Measurements from ENCODE around the gene RFC2.
A peak's percentile ranks its signal among the peaks of the same experiment; 100 is the strongest.
"Not testable (repeated sequence)": the region's sequence is repeated elsewhere in the genome, so short reads cannot be mapped to it uniquely, and the experiment has no call there.

RFC2 gene

GRCh38 chr7:74256491-74257408 lies 2.6 kb upstream of the RFC2 start:
- Histone ChIP-seq H3K9me3 (ENCODE audit: control insufficient read depth, low read length) (no peaks in the 10 kb centered on the region), H3K4me3 (ENCODE audit: low read length) (peak overlapping the region; percentile 52), H3K9ac (ENCODE audit: low read length) (peak overlapping the region; percentile 60), H3K4me1 (ENCODE audit: control insufficient read depth, insufficient read depth, low read length) (peaks cover 29% of the 10 kb centered on the region), H3K36me3 (ENCODE audit: control insufficient read depth, insufficient read depth, low read length, severe bottlenecking) (no peaks in the 10 kb centered on the region), H3K27me3 (replicated peaks; ENCODE audit: control insufficient read depth, insufficient read depth, low read length) (no peaks in the 10 kb centered on the region)
- DNase-seq (ENCODE audit: low read depth): peak; percentile 93

GRCh38 chr7:74255461-74255860 lies 1.3 kb upstream of the RFC2 start:
- Histone ChIP-seq H3K4me1 (ENCODE audit: control insufficient read depth, insufficient read depth, low read length) (peaks cover 29% of the 10 kb centered on the region), H3K4me3 (ENCODE audit: low read length) (peak overlapping the region; percentile 98)
- not testable (repeated sequence) for H3K9me3 ChIP-seq (ENCODE audit: control insufficient read depth, low read length); H3K36me3 ChIP-seq (ENCODE audit: control insufficient read depth, insufficient read depth, low read length, severe bottlenecking); H3K9ac ChIP-seq (ENCODE audit: low read length); DNase-seq (ENCODE audit: low read depth); H3K27me3 ChIP-seq (replicated peaks; ENCODE audit: control insufficient read depth, insufficient read depth, low read length)

- peaks cover 29% of the 10 kb centered on the region for H3K4me1 ChIP-seq (ENCODE audit: control insufficient read depth, insufficient read depth, low read length)
- peak overlapping the region; percentile 98 for H3K4me3 ChIP-seq (ENCODE audit: low read length)
- no peaks in the 10 kb centered on the region for H3K9me3 ChIP-seq (ENCODE audit: control insufficient read depth, low read length)
- peak overlapping the region; percentile 96 for H3K9ac ChIP-seq (ENCODE audit: low read length)
- DNase-seq (ENCODE audit: low read depth): no peak
- H3K36me3 ChIP-seq (ENCODE audit: control insufficient read depth, insufficient read depth, low read length, severe bottlenecking): peaks cover 7% of the 10 kb centered on the region
- no peaks in the 10 kb centered on the region for H3K27me3 ChIP-seq (replicated peaks; ENCODE audit: control insufficient read depth, insufficient read depth, low read length)
Observed at GRCh38 chr7:74254858-74255379, 720 bp upstream of the RFC2 start.

- Histone ChIP-seq H3K9ac (ENCODE audit: low read length) (peak overlapping the region; percentile 96), H3K9me3 (ENCODE audit: control insufficient read depth, low read length) (no peaks in the 10 kb centered on the region), H3K27me3 (replicated peaks; ENCODE audit: control insufficient read depth, insufficient read depth, low read length) (no peaks in the 10 kb centered on the region), H3K4me1 (ENCODE audit: control insufficient read depth, insufficient read depth, low read length) (peaks cover 29% of the 10 kb centered on the region), H3K36me3 (ENCODE audit: control insufficient read depth, insufficient read depth, low read length, severe bottlenecking) (peaks cover 16% of the 10 kb centered on the region), H3K4me3 (ENCODE audit: low read length) (peak overlapping the region; percentile 98)
- DNase-seq (ENCODE audit: low read depth): peak; percentile 51
Observed at GRCh38 chr7:74253835-74254128, 417 bp downstream of the RFC2 start.

GRCh38 chr7:74253331-74253730 lies 868 bp downstream of the RFC2 start:
- peak overlapping the region; percentile 96 for H3K9ac ChIP-seq (ENCODE audit: low read length)
- H3K36me3 ChIP-seq (ENCODE audit: control insufficient read depth, insufficient read depth, low read length, severe bottlenecking): peaks cover 19% of the 10 kb centered on the region
- no peaks in the 10 kb centered on the region for H3K27me3 ChIP-seq (replicated peaks; ENCODE audit: control insufficient read depth, insufficient read depth, low read length)
- H3K4me3 ChIP-seq (ENCODE audit: low read length): peak overlapping the region; percentile 98
- no peak for DNase-seq (ENCODE audit: low read depth)
- no peaks in the 10 kb centered on the region for H3K9me3 ChIP-seq (ENCODE audit: control insufficient read depth, low read length)
- peaks cover 29% of the 10 kb centered on the region for H3K4me1 ChIP-seq (ENCODE audit: control insufficient read depth, insufficient read depth, low read length)

- Histone ChIP-seq H3K9ac (ENCODE audit: low read length) (peak overlapping the region; percentile 96), H3K36me3 (ENCODE audit: control insufficient read depth, insufficient read depth, low read length, severe bottlenecking) (peaks cover 22% of the 10 kb centered on the region), H3K9me3 (ENCODE audit: control insufficient read depth, low read length) (no peaks in the 10 kb centered on the region), H3K4me3 (ENCODE audit: low read length) (peak overlapping the region; percentile 98), H3K4me1 (ENCODE audit: control insufficient read depth, insufficient read depth, low read length) (peaks cover 29% of the 10 kb centered on the region), H3K27me3 (replicated peaks; ENCODE audit: control insufficient read depth, insufficient read depth, low read length) (no peaks in the 10 kb centered on the region)
- no peak for DNase-seq (ENCODE audit: low read depth)
Observed at GRCh38 chr7:74252893-74253292, 1.3 kb downstream of the RFC2 start.

GRCh38 chr7:74249058-74249457 lies 5.1 kb downstream of the RFC2 start:
- not testable (repeated sequence) for DNase-seq (ENCODE audit: low read depth); H3K9me3 ChIP-seq (ENCODE audit: control insufficient read depth, low read length)
- H3K36me3 ChIP-seq (ENCODE audit: control insufficient read depth, insufficient read depth, low read length, severe bottlenecking): peaks cover 34% of the 10 kb centered on the region

GRCh38 chr7:74248156-74248555 lies 6.0 kb downstream of the RFC2 start:
- no peak for DNase-seq (ENCODE audit: low read depth)
- H3K27me3 ChIP-seq (replicated peaks; ENCODE audit: control insufficient read depth, insufficient read depth, low read length): no peaks in the 10 kb centered on the region
- H3K9ac ChIP-seq (ENCODE audit: low read length): no peak overlapping the region
- H3K4me3 ChIP-seq (ENCODE audit: low read length): no peak overlapping the region
- no peaks in the 10 kb centered on the region for H3K9me3 ChIP-seq (ENCODE audit: control insufficient read depth, low read length)
- peaks cover 1% of the 10 kb centered on the region for H3K4me1 ChIP-seq (ENCODE audit: control insufficient read depth, insufficient read depth, low read length)
- H3K36me3 ChIP-seq (ENCODE audit: control insufficient read depth, insufficient read depth, low read length, severe bottlenecking): peaks cover 35% of the 10 kb centered on the region

More at GRCh38 chr7:74249058-74249457, 5.1 kb downstream of the RFC2 start:
- not testable (repeated sequence) for H3K27me3 ChIP-seq (replicated peaks; ENCODE audit: control insufficient read depth, insufficient read depth, low read length); H3K4me3 ChIP-seq (ENCODE audit: low read length); H3K4me1 ChIP-seq (ENCODE audit: control insufficient read depth, insufficient read depth, low read length); H3K9ac ChIP-seq (ENCODE audit: low read length)

- Histone ChIP-seq H3K4me1 (ENCODE audit: control insufficient read depth, insufficient read depth, low read length) (no peaks in the 10 kb centered on the region), H3K36me3 (ENCODE audit: control insufficient read depth, insufficient read depth, low read length, severe bottlenecking) (peaks cover 44% of the 10 kb centered on the region), H3K27me3 (replicated peaks; ENCODE audit: control insufficient read depth, insufficient read depth, low read length) (no peaks in the 10 kb centered on the region), H3K9me3 (ENCODE audit: control insufficient read depth, low read length) (no peaks in the 10 kb centered on the region), H3K4me3 (ENCODE audit: low read length) (no peak overlapping the region), H3K9ac (ENCODE audit: low read length) (no peak overlapping the region)
- DNase-seq (ENCODE audit: low read depth): no peak
Observed at GRCh38 chr7:74246497-74246896, 7.7 kb downstream of the RFC2 start.

GRCh38 chr7:74242122-74242443 lies 12.1 kb downstream of the RFC2 start:
- H3K36me3 ChIP-seq (ENCODE audit: control insufficient read depth, insufficient read depth, low read length, severe bottlenecking): peaks cover 51% of the 10 kb centered on the region

GRCh38 chr7:74240482-74240881 lies 13.7 kb downstream of the RFC2 start:
- Histone ChIP-seq H3K9ac (ENCODE audit: low read length) (no peak overlapping the region), H3K4me1 (ENCODE audit: control insufficient read depth, insufficient read depth, low read length) (no peaks in the 10 kb centered on the region), H3K27me3 (replicated peaks; ENCODE audit: control insufficient read depth, insufficient read depth, low read length) (no peaks in the 10 kb centered on the region), H3K4me3 (ENCODE audit: low read length) (no peak overlapping the region), H3K9me3 (ENCODE audit: control insufficient read depth, low read length) (no peaks in the 10 kb centered on the region), H3K36me3 (ENCODE audit: control insufficient read depth, insufficient read depth, low read length, severe bottlenecking) (peaks cover 58% of the 10 kb centered on the region)
- no peak for DNase-seq (ENCODE audit: low read depth)

More at GRCh38 chr7:74242122-74242443, 12.1 kb downstream of the RFC2 start:
- H3K9me3 ChIP-seq (ENCODE audit: control insufficient read depth, low read length): no peaks in the 10 kb centered on the region
- DNase-seq (ENCODE audit: low read depth): no peak
- no peak overlapping the region for H3K9ac ChIP-seq (ENCODE audit: low read length)
- no peak overlapping the region for H3K4me3 ChIP-seq (ENCODE audit: low read length)
- no peaks in the 10 kb centered on the region for H3K4me1 ChIP-seq (ENCODE audit: control insufficient read depth, insufficient read depth, low read length)
- no peaks in the 10 kb centered on the region for H3K27me3 ChIP-seq (replicated peaks; ENCODE audit: control insufficient read depth, insufficient read depth, low read length)
